Type B pancreatic cell (in vitro differentiated cells): ENCODE data around the gene STAM. TPM values are rescaled to one million over a fixed set of nuclear protein-coding genes. Genes with fewer than 3 reads are reported as not detected.

Experiments
- DNase-seq: peaks from one replicate; pipeline ENCODE4 v3.0.0; 2021; ENCODE audit warnings: mixed read lengths; ENCODE audit not compliant: unreplicated experiment; ENCODE audit errors: extremely low spot score
- H3K27ac Mint-ChIP-seq: 2 replicates; pipeline ENCODE4 v1.8.0; 2021; ENCODE audit warnings: mild to moderate bottlenecking, mixed read lengths
- H3K27me3 Mint-ChIP-seq: 2 replicates; pipeline ENCODE4 v1.8.0; 2021; ENCODE audit warnings: mixed read lengths
- H3K36me3 Mint-ChIP-seq: 2 replicates; pipeline ENCODE4 v1.8.0; 2021; ENCODE audit warnings: mixed read lengths
- H3K4me1 Mint-ChIP-seq: one replicate; pipeline ENCODE4 v1.8.0; 2021; ENCODE audit warnings: mixed read lengths; ENCODE audit not compliant: unreplicated experiment
- H3K4me3 Mint-ChIP-seq: 2 replicates; pipeline ENCODE4 v1.8.0; 2021; ENCODE audit warnings: mild to moderate bottlenecking, mixed read lengths
- H3K9me3 Mint-ChIP-seq: 2 replicates; pipeline ENCODE4 v1.8.0; 2021; ENCODE audit warnings: mixed read lengths
- CTCF ChIP-seq: fragments of 200-600 bp; sonication (generic); conservative IDR thresholded peaks from 2 replicates; pipeline ENCODE4 v1.5.0; 2021; ENCODE audit warnings: antibody characterized with exemption, mild to moderate bottlenecking
- total RNA-seq: library from RNA; stranded (reverse); gene quantifications from 2 replicates; pipeline ENCODE4 v1.2.1, GENCODE V29; 2021; ENCODE audit warnings: low replicate concordance

Gene STAM
- total RNA-seq, 1 donor from 2014 or later, result 26.3 TPM

- Mint-ChIP-seq H3K27me3 (no peaks in the 10 kb centered on the region), H3K4me3 (no peak overlapping the region), H3K4me1 (peaks cover 27% of the 10 kb centered on the region), H3K9me3 (no peaks in the 10 kb centered on the region), H3K27ac (no peak overlapping the region), H3K36me3 (peaks cover 14% of the 10 kb centered on the region)
- no peak for DNase-seq
- no peak for TF ChIP-seq CTCF
Measured at GRCh38 chr10:17676919-17677318, 33.0 kb downstream of the STAM start.

- no peaks in the 10 kb centered on the region for H3K4me1 Mint-ChIP-seq
- H3K9me3 Mint-ChIP-seq, result no peaks in the 10 kb centered on the region
- peaks cover 14% of the 10 kb centered on the region for H3K36me3 Mint-ChIP-seq
- no peak overlapping the region for H3K27ac Mint-ChIP-seq
- no peak for DNase-seq
- no peak for TF ChIP-seq CTCF
- H3K4me3 Mint-ChIP-seq, result no peak overlapping the region
- H3K27me3 Mint-ChIP-seq, result no peaks in the 10 kb centered on the region
Measured at GRCh38 chr10:17682236-17682946, 38.4 kb downstream of the STAM start.

- Mint-ChIP-seq H3K36me3 (peaks cover 14% of the 10 kb centered on the region), H3K27me3 (no peaks in the 10 kb centered on the region), H3K4me1 (no peaks in the 10 kb centered on the region), H3K9me3 (no peaks in the 10 kb centered on the region), H3K4me3 (no peak overlapping the region), H3K27ac (no peak overlapping the region)
- no peak for DNase-seq
- no peak for TF ChIP-seq CTCF
Measured at GRCh38 chr10:17683541-17683940, 39.6 kb downstream of the STAM start.

- no peak for DNase-seq
- peaks cover 9% of the 10 kb centered on the region for H3K36me3 Mint-ChIP-seq
- no peak for TF ChIP-seq CTCF
- H3K27me3 Mint-ChIP-seq, result no peaks in the 10 kb centered on the region
- H3K4me3 Mint-ChIP-seq, result no peak overlapping the region
- no peak overlapping the region for H3K27ac Mint-ChIP-seq
- no peaks in the 10 kb centered on the region for H3K4me1 Mint-ChIP-seq
- no peaks in the 10 kb centered on the region for H3K9me3 Mint-ChIP-seq
Measured at GRCh38 chr10:17684537-17684936, 40.6 kb downstream of the STAM start.

- H3K36me3 Mint-ChIP-seq, result peaks cover 8% of the 10 kb centered on the region
- no peak for TF ChIP-seq CTCF
- no peak overlapping the region for H3K4me3 Mint-ChIP-seq
- no peaks in the 10 kb centered on the region for H3K9me3 Mint-ChIP-seq
- H3K4me1 Mint-ChIP-seq, result peaks cover 4% of the 10 kb centered on the region
- H3K27me3 Mint-ChIP-seq, result no peaks in the 10 kb centered on the region
- no peak for DNase-seq
- no peak overlapping the region for H3K27ac Mint-ChIP-seq
Measured at GRCh38 chr10:17685233-17685840, 41.4 kb downstream of the STAM start.
